Middle frontal gyrus (tissue), 1 donor: ENCODE measurements around the gene CDH13.

ENCODE experiments used
- DNase-seq: peaks from one replicate; pipeline ENCODE4 v3.0.0-alpha.2; 2015; ENCODE audit warnings: low spot score; ENCODE audit errors: extremely low spot score

Gene CDH13

DNA sequence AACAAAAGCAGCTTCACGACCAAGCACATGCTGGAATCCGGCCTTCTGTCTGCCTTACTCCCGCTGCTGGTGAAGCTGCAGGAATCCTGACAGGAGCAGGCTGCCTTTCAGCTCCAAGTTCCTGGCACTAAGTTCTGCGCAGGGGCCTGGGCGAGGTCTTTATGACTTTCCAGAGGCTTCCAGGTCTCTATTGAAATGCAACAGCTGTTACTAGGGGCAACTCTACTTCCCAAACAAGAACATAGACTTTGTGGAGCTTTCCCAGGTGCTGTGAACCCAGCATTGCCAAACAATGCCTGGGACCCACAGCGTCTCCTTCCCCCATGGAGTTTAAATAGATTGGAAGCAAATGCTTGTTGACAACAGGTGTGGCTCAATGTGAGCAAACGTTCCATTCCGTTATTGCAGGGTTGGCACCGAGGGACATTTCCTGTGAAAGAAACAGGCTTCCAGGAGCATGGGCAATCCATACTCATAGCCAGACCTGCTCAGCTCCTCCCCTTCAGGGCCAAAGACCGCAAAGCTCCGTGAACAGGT is 156.0 kb downstream of the CDH13 start:
- no peak for DNase-seq

DNA sequence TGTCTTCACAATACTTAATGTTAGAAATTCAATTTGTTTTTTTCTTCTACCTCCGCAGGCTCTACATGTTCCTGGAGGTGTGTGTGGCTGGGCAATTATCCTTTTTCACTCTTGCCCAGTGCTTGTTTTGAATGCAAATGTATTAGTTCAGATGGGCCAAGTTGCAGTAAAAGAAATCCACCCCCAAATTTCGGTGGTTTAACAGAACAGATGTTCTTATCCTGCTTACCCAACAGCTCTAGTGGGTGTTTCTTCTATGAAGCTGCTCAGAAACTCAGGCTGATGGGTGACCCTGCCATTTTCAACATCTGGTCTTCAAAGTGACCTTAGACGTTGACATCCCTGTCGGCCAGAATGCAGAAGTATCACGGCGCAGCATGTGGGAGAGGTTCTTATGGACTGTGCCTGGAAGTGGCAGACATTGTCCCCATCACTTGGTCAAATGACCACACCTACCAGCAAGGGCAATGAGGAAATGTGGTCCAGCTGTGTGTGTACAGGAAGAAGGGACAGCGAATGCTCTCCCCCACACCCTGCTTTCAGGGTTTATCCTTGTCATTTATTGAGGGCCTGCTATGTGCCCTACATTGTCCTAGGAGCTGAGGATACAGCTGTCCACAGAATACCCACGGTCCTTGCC is 157.3 kb downstream of the CDH13 start:
- no peak for DNase-seq

DNA sequence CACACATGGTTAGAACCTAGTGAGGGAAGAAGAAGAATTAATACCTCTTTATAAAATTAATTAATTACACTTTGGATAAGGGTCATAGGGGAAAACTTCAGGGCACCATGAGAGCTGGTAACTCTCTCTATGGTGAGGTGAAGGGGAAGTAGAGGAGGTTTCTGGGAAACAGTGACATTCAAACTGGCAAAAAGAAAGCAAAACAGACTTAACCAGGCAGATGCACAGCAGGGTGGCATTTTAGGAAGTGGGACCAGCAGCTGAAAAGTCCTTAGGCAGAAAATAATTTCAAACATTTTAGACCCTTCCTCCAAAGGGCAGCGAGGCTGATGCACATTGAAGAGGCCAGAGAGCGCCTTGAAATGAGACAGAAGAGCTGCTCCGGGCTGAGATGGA is 157.8 kb downstream of the CDH13 start:
- DNase-seq, result no peak

DNA sequence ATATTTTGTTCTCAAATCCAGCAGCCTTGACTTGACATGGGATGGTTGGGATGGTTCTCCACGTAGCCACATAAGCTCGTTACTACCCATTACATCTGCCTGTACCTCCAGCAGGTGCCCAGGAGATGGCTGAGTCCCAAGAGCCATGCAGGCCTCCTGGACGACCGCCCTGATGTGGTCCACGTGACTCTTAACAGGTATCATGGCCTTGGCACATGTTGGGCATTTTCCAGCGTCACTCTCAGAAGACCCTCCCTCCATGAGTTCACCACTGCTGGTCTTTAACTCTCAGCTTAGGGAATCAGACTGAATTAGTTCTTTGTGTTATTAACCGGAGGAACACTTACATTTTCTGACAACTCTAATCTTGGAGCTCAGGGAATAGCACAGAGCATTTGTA is 161.5 kb downstream of the CDH13 start:
- DNase-seq, result no peak

DNA sequence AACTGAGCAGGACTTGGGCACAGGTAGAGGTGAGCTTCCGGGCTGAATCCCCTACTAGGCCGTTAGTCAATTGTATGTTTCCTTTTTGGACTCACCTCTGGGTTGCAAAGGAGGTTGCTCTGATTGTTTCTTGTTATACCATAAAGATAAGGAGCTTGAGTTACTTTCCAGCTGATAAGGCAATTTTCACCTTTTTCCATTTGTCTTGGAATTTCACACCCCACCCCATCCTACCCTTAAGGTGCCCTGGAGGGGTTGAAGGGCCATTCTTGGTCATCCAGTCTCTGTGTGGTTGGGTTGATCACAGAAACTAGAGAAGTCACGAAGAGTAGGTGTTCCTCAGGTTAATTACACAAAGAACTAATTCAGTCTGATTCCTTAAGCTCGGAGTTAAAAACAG is 162.2 kb downstream of the CDH13 start:
- DNase-seq, result no peak

DNA sequence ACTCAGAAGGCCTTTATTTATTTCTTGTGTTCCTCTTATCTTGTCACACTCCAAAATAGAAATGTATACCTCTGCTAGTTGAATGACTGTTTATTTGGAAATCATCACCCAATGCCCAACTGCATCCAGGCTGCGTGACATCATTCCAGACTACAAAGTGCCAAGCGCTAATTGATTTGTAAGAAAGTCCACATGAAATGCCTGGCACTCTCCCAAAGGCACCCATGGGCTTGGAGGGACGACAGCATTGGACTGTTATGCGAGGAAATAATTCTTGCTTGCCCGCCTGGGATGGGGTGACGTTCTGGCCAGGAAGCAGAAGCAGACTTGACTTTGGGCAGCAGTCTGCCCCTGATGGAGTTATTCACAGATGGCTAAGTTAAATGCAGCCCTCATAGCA is 165.9 kb downstream of the CDH13 start:
- no peak for DNase-seq

DNA sequence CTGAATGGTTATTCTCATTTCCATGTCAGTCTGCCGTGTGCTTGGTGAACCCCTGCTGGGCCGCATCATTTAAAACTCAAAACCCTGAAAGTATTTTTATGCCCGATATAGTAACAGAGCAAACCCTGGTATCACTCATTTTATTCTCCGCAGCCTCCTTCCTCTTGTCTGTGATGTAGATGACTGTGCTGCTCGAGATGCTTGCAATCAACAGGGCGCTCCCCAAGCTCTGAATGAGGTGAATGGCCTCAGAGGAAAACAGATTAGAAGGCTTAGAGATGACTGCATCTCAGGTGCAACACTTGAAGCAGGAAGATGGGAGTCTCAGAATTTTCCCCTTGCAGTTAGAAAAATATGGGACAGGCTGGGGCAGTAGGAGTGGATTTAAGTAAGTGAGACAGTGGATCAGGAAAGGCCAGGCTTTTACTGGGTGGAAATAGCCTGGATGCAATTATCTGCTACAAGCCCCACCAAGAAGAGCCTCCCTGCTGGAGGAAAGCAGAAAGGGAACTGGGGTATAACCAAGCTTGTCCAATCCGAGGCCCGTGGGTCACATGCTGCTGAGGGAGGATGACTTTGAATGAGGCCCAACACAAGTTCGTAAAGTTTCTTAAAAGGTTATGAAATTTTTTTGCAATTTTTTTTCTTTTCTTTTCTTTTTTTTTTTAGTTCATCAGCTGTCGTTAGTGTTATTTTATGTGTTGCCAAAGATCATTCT is 166.9 kb downstream of the CDH13 start:
- no peak for DNase-seq

DNA sequence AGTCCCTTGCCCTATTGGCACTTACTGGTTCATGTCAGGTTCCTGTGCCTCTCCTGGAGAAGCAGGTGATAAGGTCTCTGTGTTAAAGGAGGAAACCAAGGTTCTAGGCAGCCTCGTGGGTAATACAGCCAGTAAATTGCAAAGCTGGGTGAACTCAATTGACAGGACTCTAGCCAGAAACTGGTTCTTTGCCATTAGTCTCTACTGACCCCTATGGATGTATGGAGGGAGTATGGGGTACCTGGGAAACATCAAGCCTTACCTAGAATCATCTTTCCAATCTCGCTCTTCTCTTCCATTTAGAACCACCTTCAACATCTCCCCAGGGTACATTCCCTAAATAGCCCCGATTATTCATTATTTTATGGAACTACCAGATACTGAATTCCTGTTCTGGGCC is 169.3 kb downstream of the CDH13 start:
- no peak for DNase-seq

DNA sequence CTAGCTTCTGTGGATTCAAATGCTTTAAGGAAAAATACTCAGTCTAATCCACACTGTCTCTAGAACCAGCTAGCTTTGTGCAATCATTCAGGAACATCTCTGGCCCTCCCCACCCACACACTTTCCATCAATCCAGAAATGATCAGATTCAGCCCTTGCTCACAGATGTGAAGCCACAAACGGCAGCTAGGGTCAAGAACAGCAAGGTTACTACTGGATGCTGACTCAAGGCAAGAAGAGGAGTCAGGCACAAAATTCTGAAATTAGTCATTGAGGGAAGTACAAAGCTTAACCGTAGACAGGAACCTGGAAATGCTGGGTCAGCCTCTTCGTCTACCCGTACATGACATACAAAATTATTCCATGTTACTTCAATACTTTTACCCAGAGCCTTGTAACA is 174.6 kb downstream of the CDH13 start:
- no peak for DNase-seq

DNA sequence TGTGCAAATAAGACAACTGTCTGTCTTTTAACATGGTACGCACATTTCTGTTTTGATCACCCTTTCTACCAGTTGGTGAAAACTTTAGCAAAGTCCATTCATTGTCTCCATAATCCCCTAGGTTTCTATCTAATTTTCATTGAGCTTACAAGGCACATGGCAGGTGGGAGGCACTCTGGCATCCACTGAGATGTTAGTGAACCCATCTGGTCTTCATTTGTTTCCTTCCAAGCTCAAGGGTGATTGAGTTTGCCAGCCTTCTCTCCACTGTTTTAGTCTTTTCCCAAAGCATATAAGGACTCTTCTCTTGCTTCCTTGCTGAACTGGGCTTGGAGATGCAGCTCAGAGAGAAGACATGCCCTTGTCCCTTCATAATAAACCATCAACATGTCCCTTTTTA is 179.1 kb downstream of the CDH13 start:
- DNase-seq, result no peak

DNA sequence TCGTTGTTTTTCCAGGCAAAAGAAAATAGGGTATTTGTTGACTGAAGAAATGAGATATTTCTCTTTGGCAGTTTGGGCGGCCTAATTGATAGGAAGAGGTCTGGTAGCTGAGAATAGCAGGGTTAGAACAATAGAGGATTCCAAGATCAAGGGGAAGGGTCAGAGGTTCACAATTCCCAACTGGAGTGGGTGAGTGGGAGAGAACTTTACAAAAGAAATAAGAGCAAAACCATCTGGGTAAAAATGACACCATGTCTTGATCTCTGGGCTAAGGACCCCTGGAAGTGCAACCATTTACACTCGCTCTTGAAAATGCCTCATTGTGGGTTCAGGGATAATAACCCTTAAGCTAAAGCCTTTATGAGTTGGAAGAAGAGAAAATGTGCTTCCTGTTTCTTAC is 180.5 kb downstream of the CDH13 start:
- DNase-seq, result no peak

DNA sequence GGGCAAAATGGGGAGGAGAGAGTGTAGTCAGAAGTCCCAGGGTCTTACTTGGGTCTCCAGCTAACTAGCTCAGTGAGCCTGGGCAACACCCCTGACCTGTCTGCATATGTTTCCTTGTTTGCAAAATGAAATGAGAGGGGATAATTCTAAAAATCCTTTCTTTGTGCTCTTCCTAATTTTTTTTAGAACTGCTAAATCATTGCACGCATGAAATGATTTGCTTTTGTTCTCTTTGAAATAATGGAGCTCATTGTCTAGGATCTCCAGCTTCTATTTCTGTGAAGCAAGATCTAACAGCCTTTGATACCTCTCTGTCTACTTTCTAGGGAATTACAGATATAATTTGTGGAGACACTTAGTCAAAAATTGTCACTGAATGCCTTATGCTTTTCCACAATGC is 181.3 kb downstream of the CDH13 start:
- DNase-seq, result no peak

DNA sequence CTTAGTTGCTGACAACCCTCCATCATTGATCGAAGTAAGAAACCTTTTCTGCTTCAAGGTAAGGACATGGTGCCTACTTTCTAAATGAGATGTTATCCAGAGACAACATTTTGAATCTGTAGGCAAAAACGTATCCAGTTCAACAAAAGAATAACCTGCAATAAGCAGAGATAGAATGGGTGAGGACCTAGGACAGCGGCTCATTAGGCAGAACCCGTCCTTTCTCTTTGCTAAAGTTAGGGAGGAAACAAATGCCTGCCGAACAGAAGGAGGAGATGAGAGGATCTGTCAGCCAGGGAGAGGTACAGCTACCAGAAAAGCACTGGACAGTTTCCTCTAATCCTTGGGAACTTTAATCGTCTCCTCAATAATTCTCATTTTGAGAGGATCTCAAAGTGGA is 183.3 kb downstream of the CDH13 start:
- no peak for DNase-seq

DNA sequence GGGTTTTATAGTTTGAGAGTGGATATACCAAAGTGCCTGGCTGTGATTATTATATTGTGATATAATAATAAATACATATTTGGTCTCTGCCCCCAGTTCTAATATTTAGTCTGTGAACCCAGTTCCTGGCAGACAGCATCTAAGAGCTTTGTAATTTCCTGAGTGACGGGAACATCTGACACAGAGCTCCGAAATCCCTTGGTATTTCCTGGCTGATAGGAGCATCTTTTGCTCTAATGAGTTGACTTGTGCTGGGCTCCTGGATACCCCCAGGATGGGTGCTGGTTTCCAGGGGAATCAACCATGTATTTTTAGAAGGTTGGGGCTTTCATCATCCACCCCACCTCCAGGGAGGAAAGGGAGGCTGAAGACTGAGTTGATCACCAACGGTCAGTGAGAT is 187.3 kb downstream of the CDH13 start:
- no peak for DNase-seq

DNA sequence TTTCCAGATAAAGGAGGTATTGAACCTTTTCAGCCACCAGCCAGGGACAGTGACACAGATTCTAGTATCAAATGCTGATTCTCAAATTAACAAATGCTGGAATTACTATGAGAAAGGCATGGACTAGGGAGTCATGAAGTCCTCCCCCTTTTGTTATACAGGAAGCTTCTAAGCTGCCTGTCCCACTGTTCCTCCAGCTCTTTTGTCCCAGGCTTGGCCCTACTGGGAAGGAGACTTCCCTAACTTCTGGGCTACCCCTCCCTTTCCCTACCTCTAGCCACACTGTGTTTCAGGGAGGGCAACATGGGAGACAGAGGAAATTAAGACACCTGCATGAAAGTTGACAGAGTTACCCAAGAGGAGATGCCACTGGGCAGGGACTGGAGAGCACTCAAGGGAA is 192.5 kb downstream of the CDH13 start:
- DNase-seq, result no peak

DNA sequence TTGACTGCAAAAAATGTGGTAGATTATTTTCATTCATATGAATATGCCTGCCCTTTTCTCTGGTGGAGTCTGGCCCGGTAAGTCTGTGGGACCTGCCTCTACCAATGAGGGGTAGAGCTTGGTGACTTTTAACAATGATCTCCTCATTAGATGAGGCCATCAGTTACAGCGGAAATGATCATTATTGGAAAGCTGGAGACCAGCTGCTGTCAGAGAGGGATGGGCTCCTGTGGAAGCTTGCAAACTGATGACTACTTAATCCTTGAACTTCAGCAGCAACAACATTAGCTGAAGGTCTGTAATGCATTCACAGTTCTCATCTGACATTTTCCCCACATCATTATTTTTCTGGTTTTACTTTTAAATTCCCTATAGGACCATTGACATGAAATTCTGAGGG is 194.1 kb downstream of the CDH13 start:
- no peak for DNase-seq

DNA sequence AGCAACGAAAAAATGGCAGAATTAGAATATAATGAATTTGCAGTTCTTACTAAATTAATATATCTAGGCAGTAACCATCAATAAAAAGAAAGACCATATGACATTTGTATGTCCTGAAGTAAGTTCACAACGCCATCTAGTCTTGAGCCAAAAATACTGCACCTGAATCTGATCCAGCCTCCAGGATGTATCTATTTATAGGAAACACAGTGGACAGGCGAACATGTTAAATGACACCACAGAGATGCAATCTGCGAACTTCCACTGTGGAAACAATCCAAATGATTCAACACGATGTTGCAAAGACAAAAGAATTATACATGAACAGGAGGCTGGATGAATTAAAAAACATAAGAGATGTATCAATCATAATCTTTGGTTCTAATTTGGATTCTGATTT is 197.6 kb downstream of the CDH13 start:
- no peak for DNase-seq

DNA sequence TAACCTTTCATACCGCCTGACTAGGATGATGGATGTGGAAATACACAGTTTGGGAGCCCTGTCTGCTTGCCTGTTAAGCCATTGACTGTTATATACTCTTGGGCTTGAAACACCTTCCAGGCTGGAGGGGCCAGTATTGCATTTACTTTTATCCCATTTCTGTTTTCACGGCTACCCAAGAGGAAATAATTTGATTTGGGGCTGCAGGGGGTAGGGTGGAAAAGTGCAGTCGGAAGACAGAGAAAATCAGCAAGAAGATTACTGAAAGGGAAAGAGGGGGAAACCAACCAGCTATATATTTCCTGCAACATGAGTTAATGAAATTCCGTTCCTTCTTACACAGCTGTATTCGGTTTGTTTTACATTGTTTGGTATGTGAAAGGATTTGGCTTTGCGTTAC is 202.5 kb downstream of the CDH13 start:
- DNase-seq, result no peak

DNA sequence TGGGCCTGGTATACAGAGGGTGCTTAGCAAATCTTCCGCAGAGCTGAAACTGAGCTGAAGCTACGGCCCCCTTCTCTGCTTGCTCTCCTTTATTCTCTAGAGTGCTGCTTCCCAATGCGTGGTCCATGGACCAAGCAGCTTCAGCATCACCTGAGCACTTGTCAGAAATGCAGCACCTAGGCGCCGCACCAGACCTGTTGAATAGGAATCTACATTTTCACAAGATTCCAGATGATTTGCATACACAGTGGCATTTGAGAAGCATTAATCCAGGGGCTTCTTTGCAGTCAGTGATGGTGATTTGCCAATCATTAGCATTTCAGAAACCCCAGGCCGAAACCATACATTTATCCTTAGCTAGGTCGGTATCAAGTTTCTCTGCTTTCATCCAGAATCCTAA is 204.2 kb downstream of the CDH13 start:
- DNase-seq, result no peak

DNA sequence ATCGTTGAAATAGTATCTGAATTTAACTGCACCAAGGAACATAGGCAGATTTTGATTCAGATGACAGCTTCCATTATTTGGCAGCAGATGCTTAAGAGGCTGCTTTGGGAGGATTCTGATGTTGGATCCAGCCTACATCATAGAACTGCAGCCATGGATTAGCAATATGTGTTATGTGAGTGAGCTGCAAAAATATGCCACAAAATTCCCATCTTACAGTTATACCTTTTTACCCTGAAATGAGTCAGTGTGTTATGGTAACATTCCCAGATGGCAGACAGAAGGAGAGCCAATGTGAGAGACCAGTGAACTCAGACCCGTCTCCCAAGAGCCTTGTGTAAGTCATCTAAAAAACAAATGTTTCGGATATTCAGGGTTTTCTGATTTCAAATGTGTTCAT is 206.1 kb downstream of the CDH13 start:
- peak; percentile 35 for DNase-seq

DNA sequence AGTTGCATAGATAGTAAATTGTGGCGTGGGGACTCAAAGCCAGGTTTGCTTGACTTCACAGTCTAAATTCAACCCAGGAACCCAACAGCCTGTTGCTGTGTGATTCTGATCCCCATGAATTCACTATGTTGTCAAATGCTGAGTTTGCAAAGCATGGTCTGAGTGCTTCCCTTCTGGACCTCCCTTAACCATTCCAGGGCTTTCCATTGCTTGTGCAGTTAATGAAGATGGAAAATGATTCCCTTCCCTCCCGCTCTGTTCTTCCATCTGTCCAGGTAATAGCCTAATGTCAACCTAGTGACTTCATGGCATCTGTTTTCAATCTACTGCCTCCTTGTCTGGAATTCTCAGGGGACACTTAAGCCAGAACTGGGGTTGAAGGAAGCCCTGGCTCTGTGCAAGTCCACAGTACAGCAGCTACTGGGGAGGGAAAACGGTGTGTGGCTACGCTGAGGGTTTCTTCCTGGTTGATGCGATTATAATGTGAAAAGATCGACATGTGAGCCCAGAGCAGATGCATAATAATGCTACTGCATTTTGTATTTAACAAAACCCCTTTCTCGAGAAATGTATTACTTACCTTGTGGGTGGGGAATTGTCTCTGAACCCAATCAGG is 206.7 kb downstream of the CDH13 start:
- DNase-seq, result no peak

DNA sequence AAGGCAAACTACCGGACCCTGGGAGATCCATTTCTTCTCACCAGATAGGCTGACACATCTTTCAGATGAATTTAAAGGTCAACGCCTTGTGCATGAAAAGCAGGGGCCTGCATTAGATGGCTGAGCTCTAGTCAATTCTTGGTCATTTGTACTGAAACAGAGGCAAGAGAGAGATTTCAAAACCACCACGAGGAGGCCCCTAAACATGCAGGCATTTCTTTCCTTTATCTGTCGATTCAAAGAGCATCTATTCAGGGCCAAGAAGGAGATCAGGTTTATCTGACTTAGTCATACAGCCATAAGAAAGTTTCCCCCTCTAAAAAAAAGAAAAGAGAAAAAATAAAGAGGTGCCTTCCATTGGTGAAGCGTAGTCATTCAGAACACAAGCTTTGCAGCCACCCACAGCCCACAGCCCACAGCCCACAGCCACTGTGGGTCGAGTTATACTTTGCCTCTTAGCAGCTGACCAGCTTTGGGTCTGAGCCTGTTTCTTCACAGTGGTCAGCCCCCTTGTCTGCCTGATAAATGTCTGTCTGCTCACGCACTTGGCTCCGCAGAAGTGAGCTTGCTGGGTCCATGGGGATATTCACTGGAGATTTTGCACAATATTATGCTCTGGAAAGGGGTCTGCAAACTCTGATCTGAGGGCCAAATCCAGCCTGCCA is 207.5 kb downstream of the CDH13 start:
- no peak for DNase-seq
